HL-60 (cell line): Measurements from ENCODE around the gene TLCD4.

Experiments
- CTCF ChIP-seq: IDR thresholded peaks from one replicate; pipeline ENCODE4 v1.5.1; 2011; ENCODE audit warnings: low read length, control low read depth, inconsistent platforms; ENCODE audit not compliant: insufficient read depth
- POLR2AphosphoS5 ChIP-seq: IDR thresholded peaks from 2 replicates; pipeline ENCODE4 v1.6.1; 2012; ENCODE audit warnings: low read depth
- SPI1 ChIP-seq: IDR thresholded peaks from 2 replicates; pipeline ENCODE4 v1.6.1; 2012; ENCODE audit warnings: low read depth, mild to moderate bottlenecking, borderline replicate concordance

- peak; percentile 70 for TF ChIP-seq CTCF
- no peak for TF ChIP-seq POLR2AphosphoS5
- TF ChIP-seq SPI1: no peak
Observed at GRCh38 chr1:95084317-95085176, 32.6 kb upstream of the TLCD4 start.
